Endothelial cell of umbilical vein (primary cell): ENCODE results near the gene SLCO3A1. TPM values are rescaled to one million over a fixed set of nuclear protein-coding genes. Genes with fewer than 3 reads are reported as not detected.

Source experiments
- BruUV-seq: library from RNA; stranded (reverse); fragments of 400-500 nt; replicated peaks from 2 replicates; lab custom pipeline; 2021; lab: Mats Ljungman, UMichigan
- CTCF ChIA-PET: fragments of 300-600, 350-600 bp; sonication (Branson Sonifier 250); formaldehyde crosslinking; loops from one replicate; lab custom pipeline; 2021; ENCODE audit warnings: antibody characterized with exemption, inconsistent platforms; lab: Charles Lee
- POLR2A ChIA-PET: fragments of 300-600, 350-600 bp; sonication (Branson Sonifier 250); formaldehyde crosslinking; loops from one replicate; lab custom pipeline; 2021; ENCODE audit warnings: antibody characterized with exemption, inconsistent platforms; lab: Charles Lee
- DNase-seq: peaks from one replicate; pipeline ENCODE4 v3.0.0-alpha.2; 2011; ENCODE audit warnings: low read depth, low spot score
- FAIRE-seq: peaks from 2 replicates; lab custom pipeline; 2011; peaks lifted over from hg19 to GRCh38; lab: Jason Lieb, UNC
- H2AFZ ChIP-seq: 2 replicates; pipeline ENCODE4 v1.6.0; 2012; ENCODE audit warnings: low read depth, low read length, control low read depth, inconsistent platforms
- H3K27ac ChIP-seq: 2 replicates; pipeline ENCODE4 v1.5.1; 2011; ENCODE audit warnings: low read depth, mild to moderate bottlenecking, control low read depth, low read length, moderate library complexity; ENCODE audit not compliant: insufficient read depth
- H3K27me3 ChIP-seq, 2 experiments: 2 replicates each; pipeline versions ENCODE4 v1.6.0 to v1.6.1; 2011; ENCODE audit warnings: low read length in 2 of 2, mixed read lengths in 1 of 2; ENCODE audit not compliant: control insufficient read depth in 2 of 2, insufficient read depth in 2 of 2
- H3K36me3 ChIP-seq, 2 experiments: 2 replicates in 1 of 2; 3 replicates in 1 of 2; pipeline ENCODE4 v1.5.1; 2011; ENCODE audit warnings: low read length in 2 of 2, mild to moderate bottlenecking in 1 of 2, moderate library complexity in 1 of 2; ENCODE audit not compliant: control insufficient read depth in 2 of 2, insufficient read depth in 2 of 2; ENCODE audit errors: extremely low read depth in 1 of 2
- H3K4me1 ChIP-seq: 3 replicates; pipeline ENCODE4 v1.5.1; 2011; ENCODE audit warnings: mild to moderate bottlenecking, low read length; ENCODE audit not compliant: control insufficient read depth, insufficient read depth; ENCODE audit errors: extremely low read depth
- H3K4me2 ChIP-seq: 2 replicates; pipeline ENCODE4 v1.6.1; 2011; ENCODE audit warnings: low read length, control low read depth, mixed read lengths; ENCODE audit not compliant: insufficient read depth
- H3K4me3 ChIP-seq, 3 experiments: fragments of 200-600 bp in 1 of 3; sonication (generic), shearing (Covaris generic) in 1 of 3; replicated peaks in 1 of 3; 2 replicates each; pipeline ENCODE4 v1.5.1; 2011 to 2016; ENCODE audit warnings: control low read depth in 3 of 3, low read length in 3 of 3, mild to moderate bottlenecking in 2 of 3, inconsistent platforms in 1 of 3, low read depth in 1 of 3, moderate library complexity in 1 of 3; ENCODE audit not compliant: insufficient read depth in 1 of 3
- H3K79me2 ChIP-seq: 2 replicates; pipeline ENCODE4 v1.6.0; 2012; ENCODE audit warnings: low read length, inconsistent platforms; ENCODE audit not compliant: control insufficient read depth, insufficient read depth
- H3K9ac ChIP-seq: replicated peaks from 2 replicates; pipeline ENCODE3; 2011; ENCODE audit warnings: low read length, control low read depth; ENCODE audit not compliant: insufficient read depth; ENCODE audit errors: extremely low read depth
- H3K9me1 ChIP-seq: replicated peaks from 3 replicates; pipeline ENCODE4 v1.6.0; 2011; ENCODE audit warnings: mild to moderate bottlenecking, low read length; ENCODE audit not compliant: control insufficient read depth, insufficient read depth; ENCODE audit errors: extremely low read depth
- H3K9me3 ChIP-seq: replicated peaks from 2 replicates; pipeline ENCODE4 v1.5.1; 2012; ENCODE audit warnings: low read length, inconsistent platforms; ENCODE audit not compliant: control insufficient read depth, insufficient read depth
- H4K20me1 ChIP-seq: replicated peaks from 2 replicates; pipeline ENCODE3; 2011; ENCODE audit warnings: mild to moderate bottlenecking, low read length; ENCODE audit not compliant: control insufficient read depth, insufficient read depth; ENCODE audit errors: extremely low read depth
- CTCF ChIP-seq, 2 donors: IDR thresholded peaks; 1 replicate in 1 of 2; 2 replicates in 1 of 2; pipeline ENCODE4 v1.5.1; 2011; ENCODE audit warnings: low read length in 2 of 2, mild to moderate bottlenecking in 2 of 2, moderate library complexity in 2 of 2, control low read depth in 1 of 2, inconsistent platforms in 1 of 2, low read depth in 1 of 2; ENCODE audit not compliant: insufficient read depth in 1 of 2; ENCODE audit errors: extremely low read depth in 1 of 2
- EZH2 ChIP-seq: IDR thresholded peaks from 2 replicates; pipeline ENCODE4 v1.6.1; 2012; ENCODE audit warnings: borderline replicate concordance, low read depth, mild to moderate bottlenecking, moderate library complexity, low read length, inconsistent platforms; ENCODE audit not compliant: severe bottlenecking
- FOS ChIP-seq: IDR thresholded peaks from 2 replicates; pipeline ENCODE4 v1.6.1; 2011; ENCODE audit warnings: mild to moderate bottlenecking, low read length, moderate library complexity, borderline replicate concordance; ENCODE audit not compliant: insufficient read depth
- GATA2 ChIP-seq: IDR thresholded peaks from 2 replicates; pipeline ENCODE4 v1.7.0; 2011; ENCODE audit warnings: low read depth, mild to moderate bottlenecking, moderate library complexity, mixed read lengths, low read length; ENCODE audit not compliant: insufficient read length, insufficient read depth
- JUN ChIP-seq: IDR thresholded peaks from 2 replicates; pipeline ENCODE4 v1.6.1; 2011; ENCODE audit warnings: borderline replicate concordance, low read depth; ENCODE audit not compliant: insufficient read length, insufficient read depth
- MYC ChIP-seq: IDR thresholded peaks from one replicate; pipeline ENCODE4 v1.6.1; 2011; ENCODE audit warnings: mild to moderate bottlenecking, low read depth, low read length
- POLR2A ChIP-seq: IDR thresholded peaks from 2 replicates; pipeline ENCODE4 v1.6.1; 2012; ENCODE audit warnings: low read depth, mild to moderate bottlenecking, control low read depth, low read length
- POLR2AphosphoS5 ChIP-seq: IDR thresholded peaks from 2 replicates; pipeline ENCODE4 v1.6.1; 2012; ENCODE audit warnings: low read depth, mild to moderate bottlenecking, control low read depth, low read length, moderate library complexity; ENCODE audit not compliant: insufficient read depth
- dilution Hi-C: fragments of 300-500 bp; cut with MboI; formaldehyde crosslinking; loops from one replicate; pipeline ENCODE4 v1.15.0; 2019; ENCODE audit warnings: low sequenced_read_pairs; ENCODE audit not compliant: extremely low pct_ligation_motif_present
- intact Hi-C: fragments of 100-400 bp; cut with micrococcal nuclease; formaldehyde crosslinking; loops from one replicate; pipeline ENCODE4 v1.10.0; 2022
- polyA plus RNA-seq, 4 experiments: library from polyadenylated mRNA; depleted of rRNA in 3 of 4; stranded (reverse) in 3 of 4; unstranded in 1 of 4; fragments of >200 nt; gene quantifications; 2 replicates each; pipeline versions ENCODE4 v1.2.1 to v1.2.3, GENCODE V29; 2011 to 2012; ENCODE audit warnings: missing spikeins in 1 of 4
- total RNA-seq: library from RNA; stranded (reverse); gene quantifications from 2 replicates; pipeline ENCODE4 v1.2.3, GENCODE V29; 2021
- TF ChIP-seq, protein P1 (sequence below): IDR thresholded peaks from 2 replicates; pipeline ENCODE4 v1.6.1; 2011; ENCODE audit not compliant: insufficient read depth, insufficient read length

SLCO3A1 gene
- total and polyA plus RNA-seq, 2 donors (not counting 3 experiments of a cell fraction or from before 2014, with no cell fraction given): 0.88 to 0.92 TPM

- H4K20me1 ChIP-seq: no peaks in the 10 kb centered on the region
- no peaks in the 10 kb centered on the region for H3K36me3 ChIP-seq
- no peak overlapping the region for H3K4me2 ChIP-seq
- ChIA-PET CTCF (no interaction called here), POLR2A (no interaction called here)
- H3K9me1 ChIP-seq: no peaks in the 10 kb centered on the region
- DNase-seq: no peak
- no peak overlapping the region for H3K4me3 ChIP-seq
- intact Hi-C loops (no loop called here), dilution Hi-C loops (no loop called here)
- no peaks in the 10 kb centered on the region for H3K27me3 ChIP-seq
- no peak overlapping the region for H3K27ac ChIP-seq
- TF ChIP-seq FOS (no peak), JUN (no peak), EZH2 (no peak), POLR2AphosphoS5 (no peak)
- no peak overlapping the region for H2AFZ ChIP-seq
- no peak overlapping the region for H3K9ac ChIP-seq
- no peaks in the 10 kb centered on the region for H3K79me2 ChIP-seq
- no peaks in the 10 kb centered on the region for H3K9me3 ChIP-seq
- FAIRE-seq: no peak
- no TSS peak for BruUV-seq
- H3K4me1 ChIP-seq: peaks cover 5% of the 10 kb centered on the region
These were observed 220.6 kb downstream of the SLCO3A1 start for GRCh38 chr15:92074101-92074500.

DNA sequence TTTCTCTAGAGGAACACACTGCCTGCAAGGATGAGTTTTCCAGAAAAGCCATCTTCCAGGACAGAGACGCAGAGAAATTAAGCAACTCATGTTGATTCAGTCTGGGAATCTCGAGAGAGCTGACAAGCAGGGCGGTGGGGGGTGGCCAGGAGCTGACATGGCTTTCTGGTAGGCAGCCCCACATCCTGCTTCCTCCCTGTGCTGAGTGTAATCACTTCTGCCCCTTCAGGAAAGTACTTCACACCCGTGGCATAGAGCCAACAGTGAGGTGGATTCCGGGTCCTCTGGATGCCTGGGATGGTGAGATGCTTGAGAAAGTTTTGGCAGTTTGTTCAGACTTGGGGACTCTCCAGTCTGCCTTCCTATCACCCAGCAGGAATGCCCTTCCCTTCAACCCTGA is 221.1 kb downstream of the SLCO3A1 start:
- dilution Hi-C loops: no loop called here
- Histone ChIP-seq H2AFZ (peak overlapping the region; percentile 23), H3K79me2 (no peaks in the 10 kb centered on the region), H3K9me3 (no peaks in the 10 kb centered on the region), H3K27me3 (no peaks in the 10 kb centered on the region), H3K9ac (no peak overlapping the region), H4K20me1 (no peaks in the 10 kb centered on the region), H3K9me1 (no peaks in the 10 kb centered on the region), H3K27ac (no peak overlapping the region), H3K4me3 (no peak overlapping the region), H3K4me1 (peaks cover 5% of the 10 kb centered on the region), H3K4me2 (no peak overlapping the region), H3K36me3 (no peaks in the 10 kb centered on the region)
- TF ChIP-seq MYC (no peak), EZH2 (no peak), POLR2A (no peak), CTCF (IDR thresholded peaks at IDR 0.05; ENCODE audit: extremely low read depth in 1 of 2, insufficient read depth in 1 of 2, low read depth in 1 of 2, low read length in 2 of 2) (no peak), GATA2 (no peak), JUN (no peak), POLR2AphosphoS5 (no peak)
- TF ChIP-seq, protein P1, sequence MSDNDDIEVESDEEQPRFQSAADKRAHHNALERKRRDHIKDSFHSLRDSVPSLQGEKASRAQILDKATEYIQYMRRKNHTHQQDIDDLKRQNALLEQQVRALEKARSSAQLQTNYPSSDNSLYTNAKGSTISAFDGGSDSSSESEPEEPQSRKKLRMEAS: no peak
- BruUV-seq: no TSS peak
- ChIA-PET CTCF (no interaction called here), POLR2A (no interaction called here)
- FAIRE-seq (no peak), DNase-seq (no peak)
- intact Hi-C loops: loop anchor here (5.0 kb wide), 1 partner anchor 367 kb away; no protein-coding TSS in a partner anchor
